ENCODE data around the gene PODXL.
"Not testable (repeated sequence)": the region's sequence is repeated elsewhere in the genome, so short reads cannot be mapped to it uniquely, and the experiment has no call there.

Gene PODXL

GRCh38 chr7:131538071-131538812 is 18.2 kb downstream of the PODXL start:
- no peak for DNase-seq

- DNase-seq = no peak
Measured at GRCh38 chr7:131537571-131537978, 18.9 kb downstream of the PODXL start.

- no peak for DNase-seq
Measured at GRCh38 chr7:131536361-131536849, 20.0 kb downstream of the PODXL start.

GRCh38 chr7:131533566-131534561 is 22.6 kb downstream of the PODXL start:
- no peak for DNase-seq

- no peak for DNase-seq
Measured at GRCh38 chr7:131533151-131533559, 23.3 kb downstream of the PODXL start.

- no peak for DNase-seq
Measured at GRCh38 chr7:131532570-131533091, 23.8 kb downstream of the PODXL start.

GRCh38 chr7:131530137-131530536 is 26.3 kb downstream of the PODXL start:
- no peak for DNase-seq

- DNase-seq = no peak
Measured at GRCh38 chr7:131529617-131530016, 26.8 kb downstream of the PODXL start.

GRCh38 chr7:131529179-131529578 is 27.2 kb downstream of the PODXL start:
- DNase-seq = no peak

- no peak for DNase-seq
Measured at GRCh38 chr7:131527456-131527855, 29.0 kb downstream of the PODXL start.

- no peak for DNase-seq
Measured at GRCh38 chr7:131525820-131526219, 30.6 kb downstream of the PODXL start.

GRCh38 chr7:131524703-131525102 is 31.7 kb downstream of the PODXL start:
- DNase-seq = no peak

GRCh38 chr7:131524115-131524514 is 32.3 kb downstream of the PODXL start:
- no peak for DNase-seq

- no peak for DNase-seq
Measured at GRCh38 chr7:131522325-131522930, 34.0 kb downstream of the PODXL start.

GRCh38 chr7:131521651-131522163 is 34.7 kb downstream of the PODXL start:
- DNase-seq = peak in 1 of 51 donors; percentile 13

GRCh38 chr7:131518626-131519025 is 37.8 kb downstream of the PODXL start:
- DNase-seq = no peak

- DNase-seq = no peak
Measured at GRCh38 chr7:131517218-131517923, 39.1 kb downstream of the PODXL start.

GRCh38 chr7:131515471-131515870 is 41.0 kb downstream of the PODXL start:
- not testable (repeated sequence) for DNase-seq

GRCh38 chr7:131513245-131514061 is 43.0 kb downstream of the PODXL start:
- DNase-seq = peak in 50 of 51 donors; percentile 14 to 87 (median 71)

Data from hypothalamus (tissue), 51 donors.